Measurements from ENCODE around the gene PMPCA. TPM values are rescaled to one million over a fixed set of nuclear protein-coding genes. Genes with fewer than 3 reads are reported as not detected.

Gene PMPCA
- total RNA-seq, 1 experiment from 2014 or later = 94.5 TPM

GRCh38 chr9:136416427-136416826, 6.0 kb downstream of the PMPCA start:
- H3K23ac ChIP-seq (ENCODE audit: insufficient read length, low read depth, low read length) = no peak overlapping the region
- H2BK120ac ChIP-seq (ENCODE audit: low read depth, low read length, poor library complexity, severe bottlenecking) = no peak overlapping the region
- no peaks in the 10 kb centered on the region for H4K20me1 ChIP-seq (ENCODE audit: control insufficient read depth, insufficient read depth, insufficient read length)
- Mint-ChIP-seq H3K27ac (no peak overlapping the region), H3K27me3 (ENCODE audit: low read depth) (no peaks in the 10 kb centered on the region), H3K4me3 (no peak overlapping the region), H3K9me3 (no peaks in the 10 kb centered on the region), H3K36me3 (ENCODE audit: insufficient read depth in 1 of 3, low read depth in 3 of 3) (peaks cover 42 to 86% (median 72%) of the 10 kb centered on the region in 3 experiments), H3K4me1 (peaks cover 4 to 6% of the 10 kb centered on the region in 2 experiments)
- H3K23me2 ChIP-seq (ENCODE audit: insufficient read length, low read depth, low read length, poor library complexity, severe bottlenecking) = peaks cover under 1% of the 10 kb centered on the region
- TF ChIP-seq CTCF (conservative IDR thresholded peaks at IDR 0.05) = no peak
- no peak overlapping the region for H2BK5ac ChIP-seq (ENCODE audit: insufficient read length, low read length)
- no peak overlapping the region for H2BK15ac ChIP-seq (ENCODE audit: low read depth, low read length)
- H3K9me3 ChIP-seq (ENCODE audit: control insufficient read depth, low read depth, low read length) = no peaks in the 10 kb centered on the region
- H2BK12ac ChIP-seq (ENCODE audit: insufficient read length, low read depth, low read length) = no peak overlapping the region
- no peak overlapping the region for H2BK20ac ChIP-seq (ENCODE audit: low read depth, low read length, poor library complexity, severe bottlenecking)
- H4K91ac ChIP-seq (ENCODE audit: insufficient read length, low read depth, low read length) = no peak overlapping the region
- no peak overlapping the region for H3K9ac ChIP-seq (ENCODE audit: extremely low read depth, insufficient read length, low read length)
- H3K27ac ChIP-seq (ENCODE audit: insufficient read length, low read depth, low read length) = no peak overlapping the region
- H3K4me2 ChIP-seq (ENCODE audit: insufficient read depth, insufficient read length, low read length) = no peak overlapping the region
- no peak overlapping the region for H3K18ac ChIP-seq (ENCODE audit: insufficient read length, low read depth, low read length)
- no CpG with 5 or more reads among the region's 8 CpGs for WGBS (ENCODE audit: extremely low coverage, insufficient read length, low lambda C conversion rate)
- no peak overlapping the region for H2AFZ ChIP-seq (ENCODE audit: low read length)
- H3K27me3 ChIP-seq (ENCODE audit: insufficient read depth, low read length) = no peaks in the 10 kb centered on the region
- no peak overlapping the region for H3K14ac ChIP-seq (ENCODE audit: insufficient read depth, low read length)
- peaks cover 6% of the 10 kb centered on the region; the same call in 1 of the 2 replicates for H3K79me2 ChIP-seq (ENCODE audit: insufficient read depth, low read length)
- H2AK5ac ChIP-seq (ENCODE audit: insufficient read length, low read length) = no peak overlapping the region
- no peak overlapping the region for H4K8ac ChIP-seq (replicated peaks; ENCODE audit: insufficient read length, low read depth, low read length)
- H4K5ac ChIP-seq (ENCODE audit: insufficient read length, low read depth, low read length) = no peak overlapping the region
- no peak overlapping the region for H3K4ac ChIP-seq (ENCODE audit: low read depth, low read length)
- no peaks in the 10 kb centered on the region for H3K4me1 ChIP-seq (ENCODE audit: insufficient read depth, low read length)
- H3K79me1 ChIP-seq (ENCODE audit: insufficient read depth, low read depth, low read length, poor library complexity, severe bottlenecking) = peaks cover 9% of the 10 kb centered on the region
- H3T11ph ChIP-seq (ENCODE audit: low read length) = no peak overlapping the region
- no peak overlapping the region for H3K56ac ChIP-seq (ENCODE audit: insufficient read length, low read depth, low read length)
- DNase-seq = no peak
